GM21381 (cell line): Measurements from ENCODE around the gene KIAA0232.
A peak's percentile ranks its signal among the peaks of the same experiment; 100 is the strongest.
"Not testable (repeated sequence)": the region's sequence is repeated elsewhere in the genome, so short reads cannot be mapped to it uniquely, and the experiment has no call there.

ENCODE experiments used
- ATAC-seq: cut with Tn5 transposase; IDR thresholded peaks from one replicate; pipeline ENCODE4 v1.9.1; 2021; ENCODE audit warnings: mild to moderate bottlenecking, moderate library complexity; ENCODE audit not compliant: unreplicated experiment

The KIAA0232 gene

DNA sequence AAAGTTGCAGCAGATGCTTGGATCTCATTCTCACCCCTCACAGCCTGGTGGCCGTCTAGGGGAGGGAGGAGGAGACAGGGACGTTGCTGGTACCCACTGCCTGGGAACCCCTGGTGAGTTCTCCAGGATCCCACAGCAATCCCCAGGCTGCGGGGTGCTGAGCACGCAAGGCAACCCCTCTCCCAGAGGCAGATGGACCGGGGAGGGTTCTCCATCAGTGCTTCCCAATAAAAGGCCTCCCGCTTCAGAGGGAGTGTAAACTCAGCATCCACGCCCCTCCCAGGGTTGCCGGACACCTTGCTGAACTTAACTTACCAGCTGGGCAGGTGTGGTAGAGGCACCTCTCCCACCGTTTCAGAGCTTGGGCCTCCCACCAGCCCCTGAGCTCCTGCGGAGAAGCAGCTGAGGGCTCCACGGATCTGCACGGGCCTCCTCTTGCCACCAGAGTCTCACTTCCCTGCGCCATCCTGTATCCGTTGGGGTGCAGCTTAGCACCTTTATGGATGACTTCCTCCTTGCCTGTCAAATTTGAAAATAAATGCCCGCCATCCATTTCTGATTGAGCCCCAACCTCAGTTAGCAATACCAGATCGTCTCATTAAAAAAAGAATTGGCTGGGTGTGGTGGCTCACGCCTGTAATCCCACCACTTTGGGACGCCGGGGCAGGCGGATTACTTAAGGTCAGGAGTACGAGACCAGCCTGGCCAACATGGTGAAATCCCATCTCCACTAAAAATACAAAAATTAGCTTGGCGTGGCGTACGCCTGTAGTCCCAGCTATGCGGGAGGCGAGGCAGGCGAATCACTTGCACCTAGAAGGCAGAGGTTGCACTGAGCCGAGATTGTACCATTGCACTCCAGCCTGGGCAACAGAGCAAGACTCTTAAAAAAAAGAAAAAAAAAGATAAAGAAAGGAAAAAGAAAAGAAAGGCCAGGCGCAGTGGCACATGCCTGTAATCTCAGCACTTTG lies 112.3 kb downstream of the KIAA0232 start:
- ATAC-seq = no peak

DNA sequence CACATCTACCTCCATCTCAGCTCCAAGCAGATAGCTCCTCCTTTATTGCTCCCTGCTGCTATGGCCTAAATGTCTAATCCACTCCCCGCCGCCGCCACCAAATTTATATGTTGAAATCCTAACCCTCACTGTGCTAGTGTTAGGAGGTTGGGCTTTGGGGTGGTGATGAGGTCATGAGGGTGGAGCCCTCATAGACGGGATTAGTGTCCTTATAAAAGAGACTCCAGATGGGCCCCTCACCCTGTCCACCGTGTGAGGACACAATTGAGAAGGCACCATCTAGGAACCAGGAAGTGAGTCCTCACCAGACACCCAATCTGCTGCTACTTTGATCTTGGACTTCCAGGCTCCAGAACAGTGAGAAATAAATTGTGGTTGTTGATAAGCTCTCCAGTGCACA lies 113.5 kb downstream of the KIAA0232 start:
- no peak for ATAC-seq

DNA sequence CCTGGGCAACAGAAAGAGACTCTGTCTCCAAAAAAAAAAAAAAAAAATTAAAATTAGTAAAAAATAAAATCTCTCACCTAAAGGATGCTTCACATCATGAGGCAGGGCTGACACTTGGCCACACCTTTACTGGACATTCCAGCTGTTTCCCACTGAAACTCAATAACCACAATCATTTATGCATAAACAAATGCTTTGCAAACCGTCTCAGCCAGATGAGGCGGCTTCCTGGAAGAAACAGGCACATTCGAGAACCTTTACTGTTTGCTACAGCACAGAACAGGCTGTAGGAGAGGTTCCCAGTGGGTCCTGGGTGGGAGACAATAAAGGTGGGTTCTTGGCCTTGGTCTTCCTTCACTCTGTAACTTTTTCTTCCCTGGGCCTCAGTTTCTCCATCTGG lies 116.2 kb downstream of the KIAA0232 start:
- ATAC-seq = no peak

DNA sequence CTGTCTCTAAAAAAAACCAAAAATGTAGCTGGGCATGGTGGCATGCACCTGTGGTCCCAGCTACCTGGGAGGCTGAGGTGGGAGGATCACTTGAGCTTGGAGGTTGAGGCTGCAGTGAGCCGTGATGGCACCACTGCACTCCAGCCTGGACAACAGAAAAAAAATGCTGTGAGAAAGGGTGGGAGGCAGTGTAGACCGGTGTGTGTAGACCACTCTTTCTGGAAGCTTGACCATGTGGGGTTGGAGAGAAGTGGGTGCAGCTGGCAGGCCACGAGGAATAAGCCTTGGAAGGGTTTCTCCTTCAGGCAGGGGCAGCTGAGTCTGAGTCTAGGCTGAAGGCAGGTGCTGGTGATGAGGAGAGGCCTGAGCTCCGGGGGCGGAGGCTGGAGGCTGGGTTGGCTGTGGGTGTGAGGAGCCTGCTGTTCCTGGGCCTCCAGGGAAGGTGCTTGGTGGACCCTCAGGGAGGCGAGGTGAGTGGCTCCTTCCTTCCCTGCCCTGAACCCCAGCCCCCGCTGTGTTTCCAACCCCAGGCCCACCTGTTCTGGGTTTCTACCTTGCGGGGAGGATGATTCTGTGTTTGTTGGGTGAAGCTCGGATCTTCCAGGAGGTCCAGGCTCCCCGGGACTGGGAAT lies 117.8 kb downstream of the KIAA0232 start:
- ATAC-seq = no peak

DNA sequence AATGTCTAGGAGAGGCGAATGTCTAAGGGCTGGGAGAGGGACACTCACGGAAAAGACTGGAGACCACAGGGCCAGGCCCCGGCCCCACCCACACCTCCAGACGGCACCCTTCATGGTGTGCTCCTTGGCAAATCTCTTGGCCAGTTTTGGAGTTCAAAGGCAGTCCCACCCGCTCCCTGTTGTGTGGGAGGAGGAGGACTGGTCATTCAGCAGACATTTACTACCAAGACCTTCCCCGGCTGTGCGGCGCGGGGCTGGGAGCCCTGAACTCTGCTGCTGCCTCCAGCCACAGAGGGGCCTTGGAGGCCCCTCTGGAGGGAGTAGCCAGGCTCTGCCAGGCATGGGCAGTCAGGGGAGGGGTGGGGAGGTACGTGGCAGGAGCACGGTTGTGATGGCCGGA lies 118.4 kb downstream of the KIAA0232 start:
- ATAC-seq = no peak

DNA sequence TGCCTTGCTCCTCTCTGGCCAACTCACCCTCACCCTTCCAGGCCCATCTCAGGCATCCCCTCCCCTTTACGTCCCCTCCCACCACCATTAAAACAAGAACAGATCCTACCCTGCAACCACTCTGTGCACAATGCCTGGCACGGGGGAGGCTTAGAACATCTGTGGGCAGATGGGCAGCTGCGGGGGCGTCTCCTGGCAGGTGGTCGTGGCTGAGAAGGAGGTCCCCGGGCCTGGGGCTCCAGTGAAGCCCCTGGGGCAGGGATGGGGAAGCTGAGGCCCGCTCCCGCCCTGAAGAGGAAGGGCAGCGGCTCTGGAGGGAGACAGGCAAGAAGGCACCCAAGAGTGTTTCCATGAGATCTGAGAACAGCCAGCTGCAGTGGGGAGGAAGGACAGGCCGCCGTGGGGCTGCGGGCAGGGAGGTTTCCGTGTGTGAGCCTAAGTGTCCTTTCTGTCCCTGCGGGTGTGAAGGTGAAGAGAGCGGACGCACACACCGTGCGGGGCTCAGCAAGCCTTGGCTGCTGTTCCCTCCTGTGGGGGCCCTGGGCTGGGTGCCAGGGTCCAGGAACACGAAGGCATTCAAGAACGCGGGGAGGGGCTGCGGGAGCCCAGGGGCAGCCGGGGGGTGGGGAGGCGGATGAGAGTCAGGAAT lies 119.3 kb downstream of the KIAA0232 start:
- ATAC-seq = no peak

DNA sequence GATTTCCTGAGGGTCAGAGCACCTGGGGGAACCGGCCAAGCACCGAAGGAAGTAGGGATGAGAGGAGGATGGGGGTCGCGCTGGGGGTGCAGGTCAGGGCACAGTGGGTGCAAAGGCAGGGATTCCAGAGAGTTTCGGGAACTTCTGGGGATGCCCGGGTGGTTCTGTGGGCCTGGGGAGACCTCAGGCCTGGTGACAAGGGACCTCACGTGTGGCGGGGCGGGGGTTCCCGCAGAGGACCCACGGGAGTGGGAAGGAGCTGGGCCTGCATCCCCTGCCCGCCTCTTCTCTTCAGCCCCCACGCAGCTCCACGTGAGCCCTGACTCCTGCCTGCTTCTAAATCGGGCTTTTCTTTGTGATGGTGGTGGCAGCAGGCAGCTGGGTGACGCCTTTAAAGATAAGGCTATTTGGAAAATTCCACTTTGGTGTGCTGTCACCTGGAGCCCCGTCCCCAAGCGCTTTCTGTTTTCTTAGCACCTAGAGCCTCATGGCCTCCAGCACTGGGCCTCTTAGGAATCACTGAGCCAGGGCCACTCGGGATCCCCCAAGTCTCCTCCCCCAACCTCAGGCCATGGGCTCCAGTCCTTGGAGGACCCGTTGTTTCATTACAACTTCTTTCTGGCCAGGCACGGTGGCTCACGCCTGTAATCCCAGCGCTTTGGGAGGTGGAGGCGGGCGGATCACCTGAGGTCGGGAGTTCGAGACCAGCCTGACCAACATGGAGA lies 120.0 kb downstream of the KIAA0232 start:
- no peak for ATAC-seq

DNA sequence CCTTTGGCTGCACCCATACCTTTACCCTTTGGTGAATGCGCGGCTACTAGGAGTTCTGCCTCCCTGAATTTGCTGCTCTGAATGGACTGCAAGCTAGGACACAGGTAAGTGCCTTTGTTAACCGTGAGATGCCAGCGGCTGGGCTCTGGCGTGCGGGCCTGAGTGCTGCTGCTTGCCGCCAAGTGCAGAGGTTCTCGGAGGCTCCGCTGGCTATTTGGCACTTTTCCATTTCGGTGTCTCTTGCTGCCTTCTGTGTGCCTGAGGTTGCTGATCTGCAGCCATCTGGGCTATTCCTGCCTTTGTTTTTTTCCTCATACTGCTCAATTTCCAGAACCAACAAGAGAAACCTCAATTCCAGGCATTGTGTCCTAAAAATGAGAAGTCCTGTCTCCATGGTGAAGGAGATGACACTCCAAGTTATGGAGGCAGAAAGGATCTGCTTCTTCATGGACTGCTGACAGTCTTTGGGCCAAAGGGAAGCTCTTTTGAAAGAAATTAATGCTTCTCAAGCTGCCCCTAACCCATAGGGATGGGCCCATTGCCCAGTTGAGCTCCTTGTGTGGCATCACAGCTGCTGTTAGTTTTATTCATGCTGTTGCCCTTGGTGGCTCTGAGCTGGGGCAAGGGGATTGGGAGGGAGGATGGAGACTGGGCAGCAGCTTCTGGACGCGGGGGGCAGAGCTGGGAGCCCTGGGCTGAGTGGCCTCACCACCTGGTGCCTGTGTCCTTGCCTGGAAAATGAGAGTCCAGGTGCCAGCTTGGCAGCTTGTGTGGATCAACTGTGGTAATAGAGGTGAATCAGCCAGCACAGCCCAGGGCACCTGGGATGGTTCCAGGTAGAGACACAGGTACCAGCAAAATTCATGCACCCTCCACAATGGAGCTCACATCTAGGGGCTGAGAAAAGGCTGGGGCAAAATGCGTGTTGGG lies 123.3 kb downstream of the KIAA0232 start:
- no peak for ATAC-seq

DNA sequence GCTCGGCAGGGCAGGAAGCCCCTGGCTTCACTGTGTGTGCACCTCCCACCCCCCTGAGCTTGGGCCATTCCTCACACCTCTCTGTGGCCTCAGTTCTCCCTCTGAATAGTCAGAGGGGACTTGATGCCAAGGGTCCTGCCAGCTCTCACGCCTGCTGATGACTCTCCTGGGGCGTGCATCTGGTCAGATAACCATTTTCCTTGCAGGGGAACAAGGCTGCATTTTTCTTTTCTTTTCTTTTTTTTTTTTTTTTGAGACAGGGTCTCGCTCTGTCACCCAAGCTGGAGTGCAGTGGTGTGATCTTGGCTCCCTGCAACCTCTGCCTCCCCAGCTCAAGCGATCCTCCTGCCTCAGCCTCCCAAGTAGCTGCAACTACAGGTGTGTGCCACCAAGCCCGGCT lies 124.0 kb downstream of the KIAA0232 start:
- not testable (repeated sequence) for ATAC-seq

DNA sequence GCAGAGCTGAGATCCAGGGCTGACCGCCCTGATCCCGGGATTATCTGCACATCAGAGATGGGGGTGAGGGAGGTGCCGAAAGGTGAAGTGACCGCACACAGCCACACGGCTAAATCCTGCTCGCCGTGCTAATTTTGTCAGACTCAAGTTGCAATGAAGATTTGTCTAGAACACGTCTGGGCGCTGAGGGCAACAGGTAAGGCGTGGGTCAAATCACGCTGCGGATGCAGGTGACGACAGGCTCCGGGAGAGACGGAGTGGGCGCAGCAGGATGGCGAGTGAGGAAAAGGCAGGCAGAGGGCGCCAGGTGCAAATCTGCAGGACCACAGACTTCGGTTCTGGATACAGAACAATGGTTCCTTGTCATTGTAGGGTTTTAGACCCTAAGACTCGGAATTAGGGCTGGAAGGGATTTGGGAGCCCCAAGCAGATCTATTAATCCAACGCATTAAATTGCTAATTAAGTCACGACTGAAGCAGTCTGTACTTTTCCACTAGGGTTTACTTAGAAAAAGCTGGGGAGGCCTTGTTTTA lies 125.2 kb downstream of the KIAA0232 start:
- ATAC-seq = no peak

DNA sequence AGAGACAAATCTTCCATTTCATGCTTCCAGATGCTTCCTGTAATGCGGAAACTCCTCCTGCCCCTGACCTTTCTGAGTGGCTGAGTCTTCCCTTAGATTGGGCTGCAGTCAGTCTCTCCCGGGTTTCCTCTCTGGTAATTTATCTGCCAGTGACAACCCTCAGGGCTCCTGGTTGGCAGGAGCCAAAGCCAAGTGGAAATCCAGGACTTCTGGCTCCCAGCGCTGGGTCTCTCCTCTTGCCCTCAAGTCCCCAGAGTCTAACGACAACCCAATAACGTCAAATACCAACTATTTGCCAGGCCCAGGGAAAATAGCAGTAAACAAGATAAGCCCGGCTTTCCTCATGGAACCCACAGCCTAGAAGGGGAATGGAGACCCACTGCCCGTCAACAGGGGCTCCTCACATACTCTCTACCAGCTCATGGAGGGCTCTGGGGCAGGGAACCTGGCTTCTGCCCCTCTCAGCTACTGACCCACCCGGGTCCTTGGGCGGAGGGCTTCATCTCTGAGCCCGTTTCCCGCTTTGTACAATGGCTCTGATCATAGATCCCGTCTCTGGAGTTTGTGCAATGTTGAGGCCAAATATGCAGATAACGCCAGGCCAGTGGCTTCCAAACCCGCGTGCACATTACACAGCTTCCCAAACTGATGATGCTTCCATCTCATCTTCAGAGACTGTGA lies 126.0 kb downstream of the KIAA0232 start:
- no peak for ATAC-seq

DNA sequence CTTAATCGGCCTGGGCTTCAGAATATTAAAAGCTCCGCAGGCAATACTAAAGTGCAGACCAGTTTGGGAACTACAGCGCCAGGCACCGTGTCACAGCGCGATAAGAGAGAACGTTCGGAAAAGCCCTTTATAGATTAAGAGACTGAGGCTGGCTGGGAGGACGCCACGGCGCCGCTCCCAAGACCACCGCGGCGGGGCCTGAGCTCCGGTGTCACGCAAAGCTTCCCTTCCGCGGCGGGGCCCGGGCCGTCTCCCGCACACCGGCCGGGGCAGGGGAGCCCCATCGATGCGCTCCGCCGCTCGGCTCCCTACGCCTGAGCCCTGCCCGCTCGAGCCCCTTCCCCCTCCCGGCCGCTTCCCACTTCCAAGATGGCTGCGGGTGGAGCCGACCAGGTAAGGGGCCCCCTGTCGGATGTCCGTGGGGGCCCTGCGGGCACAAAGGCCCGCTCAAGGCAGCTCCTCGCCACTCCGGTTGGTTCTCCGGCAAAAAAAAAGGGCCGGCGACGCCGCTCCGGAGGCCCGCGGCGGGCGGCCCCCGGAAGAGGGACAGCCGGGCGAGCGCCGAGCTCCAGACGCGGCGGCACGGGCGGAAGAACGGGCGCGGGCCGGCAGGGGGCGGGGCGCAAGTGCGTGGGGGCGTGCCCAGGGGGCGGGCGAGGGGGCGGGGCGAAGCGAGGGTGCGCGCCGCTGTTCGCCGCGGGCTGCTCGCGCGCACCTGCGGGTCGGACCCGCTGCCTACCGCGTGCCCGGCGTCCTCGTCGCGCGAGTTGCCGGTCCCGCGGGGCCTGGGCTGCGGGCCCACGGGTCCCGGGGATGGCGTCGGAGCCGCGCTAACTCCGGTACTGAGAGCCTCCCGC lies 126.8 kb downstream of the KIAA0232 start, which contains the start of gene TBC1D14:
Gene TBC1D14 (plus strand): TSS at position 714 of the 857 bp plus-strand sequence. CDS start 13,564 bp downstream, outside the sequence.
- ATAC-seq = peak; percentile 87

DNA sequence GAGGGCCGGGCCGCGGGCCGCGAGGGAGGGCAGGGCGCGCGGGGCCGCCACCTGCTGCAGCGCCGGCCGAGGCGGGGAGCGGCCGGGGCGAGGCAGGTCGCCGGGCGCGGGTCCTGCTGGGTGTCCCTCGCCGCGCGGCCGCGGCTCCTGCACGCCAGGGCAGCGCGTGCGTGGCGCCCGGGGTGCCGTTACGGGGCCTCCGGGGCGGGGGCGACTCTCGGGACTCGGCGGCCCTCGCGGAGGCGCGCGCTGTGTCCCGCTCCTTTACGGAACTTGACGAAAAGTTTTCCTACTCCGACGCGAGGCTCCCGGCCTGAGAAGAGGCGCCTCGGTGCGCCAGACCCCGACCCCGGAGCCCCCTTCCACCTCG lies 127.4 kb downstream of the KIAA0232 start:
- ATAC-seq = peak; percentile 31

DNA sequence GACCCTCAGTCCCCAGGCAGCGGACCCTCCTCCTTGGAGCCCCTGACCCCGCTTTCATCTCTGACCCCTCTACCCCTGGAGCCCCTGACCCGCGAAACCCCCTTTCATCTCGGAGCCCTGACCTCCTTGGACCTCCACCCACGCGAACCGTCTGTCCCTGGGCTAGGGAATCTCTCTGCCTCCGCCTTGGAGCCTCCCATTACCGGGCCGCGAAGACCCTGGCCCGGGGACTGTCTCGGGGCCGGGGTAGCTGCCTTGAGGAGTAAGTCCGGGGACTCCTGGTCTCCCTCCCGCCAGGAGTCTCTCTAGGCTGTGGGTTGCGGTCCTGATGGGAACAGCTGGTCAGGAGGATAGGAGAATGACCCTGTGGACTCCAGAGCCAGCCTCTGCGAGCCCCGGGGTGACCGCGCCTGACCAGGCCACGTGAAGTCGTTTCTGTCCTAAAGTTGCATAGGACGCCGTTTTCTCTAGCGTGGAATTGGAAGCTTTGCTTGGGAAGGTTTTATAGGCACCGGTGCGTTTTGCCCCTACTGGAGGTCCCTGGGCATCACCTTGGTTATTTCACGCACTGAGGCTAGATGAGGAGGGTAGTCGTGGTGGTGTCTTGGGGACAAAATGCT lies 127.9 kb downstream of the KIAA0232 start:
- ATAC-seq = no peak

DNA sequence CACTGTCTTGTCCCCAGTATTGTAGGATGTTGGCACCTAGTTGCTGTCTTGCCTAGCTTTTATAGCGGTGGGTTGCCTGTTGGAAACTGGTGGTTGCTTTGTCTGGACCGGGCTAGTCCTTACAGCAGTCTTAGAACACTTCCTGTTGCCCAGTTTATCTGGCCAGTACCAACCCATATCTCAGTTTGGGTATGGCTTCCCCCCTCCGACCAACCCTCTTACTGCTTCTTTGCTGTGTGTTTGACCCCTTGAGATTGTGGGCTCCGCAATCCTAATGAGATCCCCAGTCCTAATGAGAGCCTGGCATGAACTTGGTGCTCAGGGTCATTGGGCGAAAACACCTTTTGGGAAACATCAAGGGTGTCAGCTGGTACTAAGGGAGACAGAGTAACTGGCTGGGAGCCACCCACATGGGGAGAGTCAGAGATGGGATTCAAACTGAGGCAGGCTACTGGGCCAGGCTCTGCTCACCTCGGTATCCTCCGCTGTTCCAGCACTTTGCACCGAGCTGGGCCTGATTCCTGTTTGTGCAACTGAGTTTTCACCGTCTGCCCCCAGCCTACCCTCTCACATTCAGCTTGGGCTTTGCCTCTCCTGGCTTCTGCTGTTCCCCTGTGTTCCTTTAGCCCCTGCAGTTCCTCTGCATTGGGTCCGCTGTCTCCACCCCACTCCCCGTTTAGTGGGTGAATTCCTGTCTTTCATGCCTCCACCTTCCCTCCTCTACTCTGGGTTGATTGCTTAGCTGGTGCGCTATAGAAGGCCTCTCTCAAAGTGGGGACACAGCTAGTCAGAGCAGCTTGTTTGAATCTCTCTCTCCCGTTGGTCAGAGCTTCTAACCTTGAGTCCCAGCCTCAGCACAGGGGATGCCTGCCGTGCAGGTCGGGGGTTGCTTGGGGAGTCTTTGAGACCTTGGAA lies 128.7 kb downstream of the KIAA0232 start:
- ATAC-seq = no peak

DNA sequence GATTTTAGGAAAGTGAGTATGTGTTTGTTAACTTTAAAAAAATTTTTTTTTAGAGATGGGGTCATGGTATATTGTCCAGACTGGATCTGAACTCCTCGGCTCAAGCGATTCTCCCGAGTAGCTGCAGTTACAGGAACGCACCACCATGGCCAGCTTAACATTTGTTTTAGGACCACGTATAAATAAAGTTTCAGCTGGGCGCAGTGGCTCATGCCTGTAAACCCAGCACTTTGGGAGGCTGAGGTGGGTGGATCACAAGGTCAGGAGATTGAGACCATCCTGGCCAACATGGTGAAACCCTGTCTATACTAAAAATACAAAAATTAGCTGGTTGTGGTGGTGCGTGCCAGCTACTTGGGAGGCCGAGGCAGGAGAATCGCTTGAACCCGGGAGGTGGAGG lies 129.4 kb downstream of the KIAA0232 start:
- ATAC-seq = not testable (repeated sequence)

DNA sequence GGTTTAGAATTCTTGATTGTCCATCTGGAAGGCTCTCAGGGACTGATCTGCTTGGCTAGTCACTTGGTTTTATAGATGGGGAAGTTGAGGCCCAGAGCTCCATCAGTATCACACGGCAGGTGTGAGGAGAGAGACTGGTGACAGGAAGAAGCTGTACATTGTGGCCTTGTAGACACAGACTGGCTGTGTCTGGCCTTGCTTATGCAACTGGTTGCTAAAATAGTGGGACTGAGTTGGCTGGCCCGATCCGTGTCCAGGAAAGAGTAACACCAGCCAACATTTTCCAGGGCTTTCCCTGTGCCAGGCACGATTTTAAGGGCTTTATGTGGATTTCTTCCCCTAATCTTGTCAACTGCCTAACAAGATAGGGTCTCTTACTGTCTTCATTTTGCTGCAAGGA lies 129.9 kb downstream of the KIAA0232 start:
- ATAC-seq = no peak
